Testis (tissue), 2 donors: ENCODE data around the gene XXYLT1.

Experiments used
- POLR2A ChIP-seq: fragments of 450-650 bp; IDR thresholded peaks from one replicate; pipeline ENCODE4 v1.6.1; 2017; ENCODE audit warnings: antibody characterized with exemption, mild to moderate bottlenecking, moderate library complexity
- TF ChIP-seq, protein P1 (sequence below), 3 experiments: fragments of 450-650 bp in 2 of 3; fragments of 200-600 bp in 1 of 3; sonication (generic) in 1 of 3; IDR thresholded peaks; one replicate each; pipeline ENCODE4 v1.5.1; 2016 to 2019; ENCODE audit warnings: antibody characterized with exemption in 3 of 3, mild to moderate bottlenecking in 2 of 3, moderate library complexity in 1 of 3

GRCh38 chr3:195025056-195025883 is 245.7 kb downstream of the XXYLT1 start:
- TF ChIP-seq, protein P1, sequence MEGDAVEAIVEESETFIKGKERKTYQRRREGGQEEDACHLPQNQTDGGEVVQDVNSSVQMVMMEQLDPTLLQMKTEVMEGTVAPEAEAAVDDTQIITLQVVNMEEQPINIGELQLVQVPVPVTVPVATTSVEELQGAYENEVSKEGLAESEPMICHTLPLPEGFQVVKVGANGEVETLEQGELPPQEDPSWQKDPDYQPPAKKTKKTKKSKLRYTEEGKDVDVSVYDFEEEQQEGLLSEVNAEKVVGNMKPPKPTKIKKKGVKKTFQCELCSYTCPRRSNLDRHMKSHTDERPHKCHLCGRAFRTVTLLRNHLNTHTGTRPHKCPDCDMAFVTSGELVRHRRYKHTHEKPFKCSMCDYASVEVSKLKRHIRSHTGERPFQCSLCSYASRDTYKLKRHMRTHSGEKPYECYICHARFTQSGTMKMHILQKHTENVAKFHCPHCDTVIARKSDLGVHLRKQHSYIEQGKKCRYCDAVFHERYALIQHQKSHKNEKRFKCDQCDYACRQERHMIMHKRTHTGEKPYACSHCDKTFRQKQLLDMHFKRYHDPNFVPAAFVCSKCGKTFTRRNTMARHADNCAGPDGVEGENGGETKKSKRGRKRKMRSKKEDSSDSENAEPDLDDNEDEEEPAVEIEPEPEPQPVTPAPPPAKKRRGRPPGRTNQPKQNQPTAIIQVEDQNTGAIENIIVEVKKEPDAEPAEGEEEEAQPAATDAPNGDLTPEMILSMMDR (IDR thresholded peaks at IDR 0.05): no peak
- TF ChIP-seq POLR2A: no peak
